SH-SY5Y (cell line): ENCODE results near the gene UBL7.

Source experiments
- GATA2 ChIP-seq: IDR thresholded peaks from 2 replicates; pipeline ENCODE4 v1.6.1; 2011; ENCODE audit warnings: mild to moderate bottlenecking, low read depth, low read length
- GATA3 ChIP-seq: IDR thresholded peaks from 2 replicates; pipeline ENCODE4 v1.6.1; 2011; ENCODE audit warnings: low read depth, mild to moderate bottlenecking, low read length, moderate library complexity

UBL7 gene

GRCh38 chr15:74400313-74400860 lies 60.6 kb downstream of the UBL7 start:
- TF ChIP-seq GATA2 (no peak), GATA3 (no peak)

- TF ChIP-seq GATA3 (no peak), GATA2 (no peak)
These were observed 61.2 kb downstream of the UBL7 start for GRCh38 chr15:74399511-74400312.

GRCh38 chr15:74399100-74399499 lies 61.9 kb downstream of the UBL7 start:
- no peak for TF ChIP-seq GATA2
- TF ChIP-seq GATA3 = no peak

- TF ChIP-seq GATA3 (no peak), GATA2 (no peak)
These were observed 62.8 kb downstream of the UBL7 start for GRCh38 chr15:74398183-74398582.

- TF ChIP-seq GATA2 (no peak), GATA3 (no peak)
These were observed 63.5 kb downstream of the UBL7 start for GRCh38 chr15:74397239-74398068.

GRCh38 chr15:74396445-74397238 lies 64.3 kb downstream of the UBL7 start:
- TF ChIP-seq GATA3 = no peak
- no peak for TF ChIP-seq GATA2

GRCh38 chr15:74396146-74396438 lies 64.9 kb downstream of the UBL7 start:
- TF ChIP-seq GATA2 (no peak), GATA3 (no peak)
